Endothelial cell of umbilical vein (primary cell): ENCODE measurements around the gene AIRE. TPM values are rescaled to one million over a fixed set of nuclear protein-coding genes. Genes with fewer than 3 reads are reported as not detected.

Experiments
- BruUV-seq: library from RNA; stranded (reverse); fragments of 400-500 nt; replicated peaks from 2 replicates; lab custom pipeline; 2021; lab: Mats Ljungman, UMichigan
- CTCF ChIA-PET: fragments of 300-600, 350-600 bp; sonication (Branson Sonifier 250); formaldehyde crosslinking; loops from one replicate; lab custom pipeline; 2021; ENCODE audit warnings: antibody characterized with exemption, inconsistent platforms; lab: Charles Lee
- POLR2A ChIA-PET: fragments of 300-600, 350-600 bp; sonication (Branson Sonifier 250); formaldehyde crosslinking; loops from one replicate; lab custom pipeline; 2021; ENCODE audit warnings: antibody characterized with exemption, inconsistent platforms; lab: Charles Lee
- DNase-seq: peaks from one replicate; pipeline ENCODE4 v3.0.0-alpha.2; 2011; ENCODE audit warnings: low read depth, low spot score
- FAIRE-seq: peaks from 2 replicates; lab custom pipeline; 2011; peaks lifted over from hg19 to GRCh38; lab: Jason Lieb, UNC
- H2AFZ ChIP-seq: 2 replicates; pipeline ENCODE4 v1.6.0; 2012; ENCODE audit warnings: low read depth, low read length, control low read depth, inconsistent platforms
- H3K27ac ChIP-seq: 2 replicates; pipeline ENCODE4 v1.5.1; 2011; ENCODE audit warnings: low read depth, mild to moderate bottlenecking, control low read depth, low read length, moderate library complexity; ENCODE audit not compliant: insufficient read depth
- H3K27me3 ChIP-seq, 2 experiments: 2 replicates each; pipeline versions ENCODE4 v1.6.0 to v1.6.1; 2011; ENCODE audit warnings: low read length in 2 of 2, mixed read lengths in 1 of 2; ENCODE audit not compliant: control insufficient read depth in 2 of 2, insufficient read depth in 2 of 2
- H3K36me3 ChIP-seq, 2 experiments: 2 replicates in 1 of 2; 3 replicates in 1 of 2; pipeline ENCODE4 v1.5.1; 2011; ENCODE audit warnings: low read length in 2 of 2, mild to moderate bottlenecking in 1 of 2, moderate library complexity in 1 of 2; ENCODE audit not compliant: control insufficient read depth in 2 of 2, insufficient read depth in 2 of 2; ENCODE audit errors: extremely low read depth in 1 of 2
- H3K4me1 ChIP-seq: 3 replicates; pipeline ENCODE4 v1.5.1; 2011; ENCODE audit warnings: mild to moderate bottlenecking, low read length; ENCODE audit not compliant: control insufficient read depth, insufficient read depth; ENCODE audit errors: extremely low read depth
- H3K4me2 ChIP-seq: 2 replicates; pipeline ENCODE4 v1.6.1; 2011; ENCODE audit warnings: low read length, control low read depth, mixed read lengths; ENCODE audit not compliant: insufficient read depth
- H3K4me3 ChIP-seq, 3 experiments: fragments of 200-600 bp in 1 of 3; sonication (generic), shearing (Covaris generic) in 1 of 3; replicated peaks in 1 of 3; 2 replicates each; pipeline ENCODE4 v1.5.1; 2011 to 2016; ENCODE audit warnings: control low read depth in 3 of 3, low read length in 3 of 3, mild to moderate bottlenecking in 2 of 3, inconsistent platforms in 1 of 3, low read depth in 1 of 3, moderate library complexity in 1 of 3; ENCODE audit not compliant: insufficient read depth in 1 of 3
- H3K79me2 ChIP-seq: 2 replicates; pipeline ENCODE4 v1.6.0; 2012; ENCODE audit warnings: low read length, inconsistent platforms; ENCODE audit not compliant: control insufficient read depth, insufficient read depth
- H3K9ac ChIP-seq: replicated peaks from 2 replicates; pipeline ENCODE3; 2011; ENCODE audit warnings: low read length, control low read depth; ENCODE audit not compliant: insufficient read depth; ENCODE audit errors: extremely low read depth
- H3K9me1 ChIP-seq: replicated peaks from 3 replicates; pipeline ENCODE4 v1.6.0; 2011; ENCODE audit warnings: mild to moderate bottlenecking, low read length; ENCODE audit not compliant: control insufficient read depth, insufficient read depth; ENCODE audit errors: extremely low read depth
- H3K9me3 ChIP-seq: replicated peaks from 2 replicates; pipeline ENCODE4 v1.5.1; 2012; ENCODE audit warnings: low read length, inconsistent platforms; ENCODE audit not compliant: control insufficient read depth, insufficient read depth
- H4K20me1 ChIP-seq: replicated peaks from 2 replicates; pipeline ENCODE3; 2011; ENCODE audit warnings: mild to moderate bottlenecking, low read length; ENCODE audit not compliant: control insufficient read depth, insufficient read depth; ENCODE audit errors: extremely low read depth
- CTCF ChIP-seq, 2 donors: IDR thresholded peaks; 1 replicate in 1 of 2; 2 replicates in 1 of 2; pipeline ENCODE4 v1.5.1; 2011; ENCODE audit warnings: low read length in 2 of 2, mild to moderate bottlenecking in 2 of 2, moderate library complexity in 2 of 2, control low read depth in 1 of 2, inconsistent platforms in 1 of 2, low read depth in 1 of 2; ENCODE audit not compliant: insufficient read depth in 1 of 2; ENCODE audit errors: extremely low read depth in 1 of 2
- EZH2 ChIP-seq: IDR thresholded peaks from 2 replicates; pipeline ENCODE4 v1.6.1; 2012; ENCODE audit warnings: borderline replicate concordance, low read depth, mild to moderate bottlenecking, moderate library complexity, low read length, inconsistent platforms; ENCODE audit not compliant: severe bottlenecking
- FOS ChIP-seq: IDR thresholded peaks from 2 replicates; pipeline ENCODE4 v1.6.1; 2011; ENCODE audit warnings: mild to moderate bottlenecking, low read length, moderate library complexity, borderline replicate concordance; ENCODE audit not compliant: insufficient read depth
- GATA2 ChIP-seq: IDR thresholded peaks from 2 replicates; pipeline ENCODE4 v1.7.0; 2011; ENCODE audit warnings: low read depth, mild to moderate bottlenecking, moderate library complexity, mixed read lengths, low read length; ENCODE audit not compliant: insufficient read length, insufficient read depth
- JUN ChIP-seq: IDR thresholded peaks from 2 replicates; pipeline ENCODE4 v1.6.1; 2011; ENCODE audit warnings: borderline replicate concordance, low read depth; ENCODE audit not compliant: insufficient read length, insufficient read depth
- MAX ChIP-seq: IDR thresholded peaks from 2 replicates; pipeline ENCODE4 v1.6.1; 2011; ENCODE audit not compliant: insufficient read depth, insufficient read length
- MYC ChIP-seq: IDR thresholded peaks from one replicate; pipeline ENCODE4 v1.6.1; 2011; ENCODE audit warnings: mild to moderate bottlenecking, low read depth, low read length
- POLR2A ChIP-seq: IDR thresholded peaks from 2 replicates; pipeline ENCODE4 v1.6.1; 2012; ENCODE audit warnings: low read depth, mild to moderate bottlenecking, control low read depth, low read length
- POLR2AphosphoS5 ChIP-seq: IDR thresholded peaks from 2 replicates; pipeline ENCODE4 v1.6.1; 2012; ENCODE audit warnings: low read depth, mild to moderate bottlenecking, control low read depth, low read length, moderate library complexity; ENCODE audit not compliant: insufficient read depth
- dilution Hi-C: fragments of 300-500 bp; cut with MboI; formaldehyde crosslinking; loops from one replicate; pipeline ENCODE4 v1.15.0; 2019; ENCODE audit warnings: low sequenced_read_pairs; ENCODE audit not compliant: extremely low pct_ligation_motif_present
- intact Hi-C: fragments of 100-400 bp; cut with micrococcal nuclease; formaldehyde crosslinking; loops from one replicate; pipeline ENCODE4 v1.10.0; 2022
- polyA plus RNA-seq, 4 experiments: library from polyadenylated mRNA; depleted of rRNA in 3 of 4; stranded (reverse) in 3 of 4; unstranded in 1 of 4; fragments of >200 nt; gene quantifications; 2 replicates each; pipeline versions ENCODE4 v1.2.1 to v1.2.3, GENCODE V29; 2011 to 2012; ENCODE audit warnings: missing spikeins in 1 of 4
- total RNA-seq: library from RNA; stranded (reverse); gene quantifications from 2 replicates; pipeline ENCODE4 v1.2.3, GENCODE V29; 2021

AIRE gene
- total and polyA plus RNA-seq, 2 donors (not counting 3 experiments of a cell fraction or from before 2014, with no cell fraction given): 0.04 to 0.11 TPM

DNA sequence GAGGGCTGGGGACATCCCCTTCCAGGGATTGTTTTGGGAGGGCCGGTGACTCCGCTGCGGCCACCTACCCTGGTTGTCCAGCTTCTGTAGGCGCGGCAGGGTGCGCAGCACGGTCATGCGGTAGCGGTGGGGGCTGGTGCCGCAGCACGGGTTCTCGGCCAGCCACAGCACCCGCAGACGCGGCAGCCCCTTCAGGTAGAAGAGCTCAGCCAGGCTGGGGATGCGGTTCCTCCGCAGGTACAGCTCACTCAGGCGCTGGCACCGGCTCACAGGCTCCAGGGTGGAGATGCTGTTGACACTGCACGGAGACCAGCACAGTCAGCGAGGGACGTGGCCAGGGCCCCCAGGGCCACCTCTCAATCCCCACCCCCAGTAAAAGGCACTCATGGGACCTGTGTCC is 47.3 kb downstream of the AIRE start:
- H3K27me3 ChIP-seq: no peaks in the 10 kb centered on the region
- no peak for TF ChIP-seq POLR2A
- no peak for TF ChIP-seq EZH2
- no peak for TF ChIP-seq POLR2AphosphoS5
- TF ChIP-seq GATA2: no peak
- TF ChIP-seq CTCF (IDR thresholded peaks at IDR 0.05; ENCODE audit: extremely low read depth in 1 of 2, insufficient read depth in 1 of 2, low read depth in 1 of 2, low read length in 2 of 2): no peak
- TF ChIP-seq FOS: no peak
- TF ChIP-seq JUN: no peak
- no peak for TF ChIP-seq MAX
- TF ChIP-seq MYC: no peak
- H2AFZ ChIP-seq: no peak overlapping the region
- peaks cover under 1% of the 10 kb centered on the region for H3K4me1 ChIP-seq
- FAIRE-seq (no peak), DNase-seq (no peak)
- H3K4me3 ChIP-seq: no peak overlapping the region
- H3K79me2 ChIP-seq: no peaks in the 10 kb centered on the region
- no peaks in the 10 kb centered on the region for H3K36me3 ChIP-seq
- dilution Hi-C loops: no loop called here
- ChIA-PET POLR2A (no interaction called here), CTCF (no interaction called here)
- no peaks in the 10 kb centered on the region for H3K9me1 ChIP-seq
- intact Hi-C loops: no loop called here
- H4K20me1 ChIP-seq: no peaks in the 10 kb centered on the region
- H3K27ac ChIP-seq: no peak overlapping the region
- no peaks in the 10 kb centered on the region for H3K9me3 ChIP-seq
- no peak overlapping the region for H3K4me2 ChIP-seq
- no peak overlapping the region for H3K9ac ChIP-seq
- BruUV-seq: no TSS peak
